SK-N-SH treated with all-trans-retinoic acid at 6 μM for 48 hours (cell line): ENCODE measurements around the gene DCDC2.

Experiments used
- ATAC-seq: fragments of 200-7000 bp; cut with Tn5 transposase; 3 replicates; pipeline ENCODE4 v1.9.1; 2020; ENCODE audit warnings: mild to moderate bottlenecking, moderate library complexity
- ARNTL ChIP-seq: fragments of 450-650 bp; formaldehyde crosslinking; IDR thresholded peaks from 2 replicates; pipeline ENCODE4 v1.5.0; 2020; ENCODE audit warnings: low read depth, mild to moderate bottlenecking, moderate library complexity, borderline replicate concordance
- BACH2 ChIP-seq: fragments of 250-450 bp; sonication (Bioruptor Pico); IDR thresholded peaks from 2 replicates; pipeline ENCODE4 v1.9.0; 2021; ENCODE audit warnings: mild to moderate bottlenecking, borderline replicate concordance
- CSDC2 ChIP-seq: fragments of 250-450 bp; sonication (Bioruptor Pico); IDR thresholded peaks from 2 replicates; pipeline ENCODE4 v1.5.0; 2020; ENCODE audit warnings: mild to moderate bottlenecking, moderate library complexity
- ESRRG ChIP-seq: fragments of 250-450 bp; sonication (Bioruptor Pico); IDR thresholded peaks from 2 replicates; pipeline ENCODE4 v1.6.1; 2021; ENCODE audit warnings: mild to moderate bottlenecking
- GLIS3 ChIP-seq: fragments of 250-450 bp; sonication (Bioruptor Pico); IDR thresholded peaks from 2 replicates; pipeline ENCODE4 v1.5.0; 2020; ENCODE audit warnings: mild to moderate bottlenecking, moderate library complexity
- OSR1 ChIP-seq: fragments of 250-450 bp; sonication (Bioruptor Pico); IDR thresholded peaks from 2 replicates; pipeline ENCODE4 v1.8.0; 2022; ENCODE audit warnings: moderate library complexity, mild to moderate bottlenecking, inconsistent platforms
- RARB ChIP-seq: fragments of 250-450 bp; sonication (Bioruptor Pico); IDR thresholded peaks from 2 replicates; pipeline ENCODE4 v1.8.0; 2021; ENCODE audit warnings: mild to moderate bottlenecking, moderate library complexity
- SNAI2 ChIP-seq: fragments of 250-450 bp; sonication (Bioruptor Pico); IDR thresholded peaks from 2 replicates; pipeline ENCODE4 v1.5.0; 2020; ENCODE audit warnings: mild to moderate bottlenecking, moderate library complexity
- TCF4 ChIP-seq: fragments of 250-450 bp; sonication (Bioruptor Pico); IDR thresholded peaks from 2 replicates; pipeline ENCODE4 v1.8.0; 2021; ENCODE audit warnings: mild to moderate bottlenecking, moderate library complexity, borderline replicate concordance
- TOX ChIP-seq: fragments of 250-450 bp; sonication (Bioruptor Pico); IDR thresholded peaks from 2 replicates; pipeline ENCODE4 v1.8.0; 2021; ENCODE audit warnings: mild to moderate bottlenecking, moderate library complexity, borderline replicate concordance
- ZC3H10 ChIP-seq: fragments of 250-450 bp; sonication (Bioruptor Pico); IDR thresholded peaks from 2 replicates; pipeline ENCODE4 v1.5.1; 2021; ENCODE audit warnings: mild to moderate bottlenecking, moderate library complexity
- ZFP3 ChIP-seq: fragments of 250-450 bp; sonication (Bioruptor Pico); IDR thresholded peaks from 2 replicates; pipeline ENCODE4 v1.5.0; 2020; ENCODE audit warnings: mild to moderate bottlenecking, moderate library complexity
- ZFP30 ChIP-seq: fragments of 450-650 bp; formaldehyde crosslinking; IDR thresholded peaks from 2 replicates; pipeline ENCODE4 v1.5.0; 2022; ENCODE audit warnings: mild to moderate bottlenecking, moderate library complexity
- ZNF565 ChIP-seq: fragments of 450-650 bp; formaldehyde crosslinking; conservative IDR thresholded peaks from 2 replicates; pipeline ENCODE4 v1.5.0; 2020; ENCODE audit warnings: low read depth, mild to moderate bottlenecking, moderate library complexity
- ZNF70 ChIP-seq: fragments of 450-650 bp; formaldehyde crosslinking; IDR thresholded peaks from 2 replicates; pipeline ENCODE4 v1.5.0; 2020; ENCODE audit warnings: mild to moderate bottlenecking, moderate library complexity
- ZNF8 ChIP-seq: fragments of 450-650 bp; formaldehyde crosslinking; IDR thresholded peaks from 2 replicates; pipeline ENCODE4 v1.5.0; 2020; ENCODE audit warnings: mild to moderate bottlenecking, moderate library complexity
- TF ChIP-seq, protein P1 (sequence below): fragments of 250-450 bp; sonication (Bioruptor Pico); IDR thresholded peaks from 2 replicates; pipeline ENCODE4 v1.5.1; 2021; ENCODE audit warnings: mild to moderate bottlenecking, moderate library complexity
- TF ChIP-seq, protein P2 (sequence below): fragments of 250-450 bp; sonication (Bioruptor Pico); IDR thresholded peaks from 2 replicates; pipeline ENCODE4 v1.8.0; 2021; ENCODE audit warnings: low read depth, mild to moderate bottlenecking, moderate library complexity, borderline replicate concordance
- TF ChIP-seq, protein P3 (sequence below): fragments of 250-450 bp; sonication (Bioruptor Pico); IDR thresholded peaks from 2 replicates; pipeline ENCODE4 v1.8.0; 2020; ENCODE audit warnings: mild to moderate bottlenecking, moderate library complexity, borderline replicate concordance
- TF ChIP-seq, protein P4 (sequence below): fragments of 250-450 bp; sonication (Bioruptor Pico); IDR thresholded peaks from 2 replicates; pipeline ENCODE4 v1.5.0; 2020; ENCODE audit warnings: mild to moderate bottlenecking, moderate library complexity
- TF ChIP-seq, protein P5 (sequence below): fragments of 250-450 bp; sonication (Bioruptor Pico); IDR thresholded peaks from 2 replicates; pipeline ENCODE4 v1.5.1; 2020; ENCODE audit warnings: low read depth, mild to moderate bottlenecking, moderate library complexity

Gene DCDC2

DNA sequence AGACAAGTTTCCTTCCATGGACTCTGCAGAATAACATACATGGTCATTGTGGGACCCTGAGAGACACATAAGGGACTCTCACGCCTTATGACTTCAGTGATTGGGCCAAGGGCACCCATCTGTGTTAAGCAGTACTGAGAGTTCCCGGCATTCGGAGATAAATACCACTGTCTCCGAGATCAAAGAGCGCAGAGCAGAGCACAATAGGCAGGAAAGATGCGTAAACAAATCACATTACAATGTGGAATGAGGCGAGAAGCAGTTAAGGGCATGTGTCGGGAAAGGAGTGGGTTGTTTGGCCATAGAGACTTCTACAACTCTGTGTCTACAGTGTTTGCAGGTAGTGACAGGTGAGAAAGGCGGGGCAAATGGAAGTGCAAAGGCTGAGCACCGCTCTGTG lies 174.3 kb downstream of the DCDC2 start:
- ATAC-seq, result no peak
- TF ChIP-seq, protein P1, sequence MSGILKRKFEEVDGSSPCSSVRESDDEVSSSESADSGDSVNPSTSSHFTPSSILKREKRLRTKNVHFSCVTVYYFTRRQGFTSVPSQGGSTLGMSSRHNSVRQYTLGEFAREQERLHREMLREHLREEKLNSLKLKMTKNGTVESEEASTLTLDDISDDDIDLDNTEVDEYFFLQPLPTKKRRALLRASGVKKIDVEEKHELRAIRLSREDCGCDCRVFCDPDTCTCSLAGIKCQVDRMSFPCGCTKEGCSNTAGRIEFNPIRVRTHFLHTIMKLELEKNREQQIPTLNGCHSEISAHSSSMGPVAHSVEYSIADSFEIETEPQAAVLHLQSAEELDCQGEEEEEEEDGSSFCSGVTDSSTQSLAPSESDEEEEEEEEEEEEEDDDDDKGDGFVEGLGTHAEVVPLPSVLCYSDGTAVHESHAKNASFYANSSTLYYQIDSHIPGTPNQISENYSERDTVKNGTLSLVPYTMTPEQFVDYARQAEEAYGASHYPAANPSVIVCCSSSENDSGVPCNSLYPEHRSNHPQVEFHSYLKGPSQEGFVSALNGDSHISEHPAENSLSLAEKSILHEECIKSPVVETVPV (CRISPR knock-in tag), result no peak
- TF ChIP-seq, protein P2, sequence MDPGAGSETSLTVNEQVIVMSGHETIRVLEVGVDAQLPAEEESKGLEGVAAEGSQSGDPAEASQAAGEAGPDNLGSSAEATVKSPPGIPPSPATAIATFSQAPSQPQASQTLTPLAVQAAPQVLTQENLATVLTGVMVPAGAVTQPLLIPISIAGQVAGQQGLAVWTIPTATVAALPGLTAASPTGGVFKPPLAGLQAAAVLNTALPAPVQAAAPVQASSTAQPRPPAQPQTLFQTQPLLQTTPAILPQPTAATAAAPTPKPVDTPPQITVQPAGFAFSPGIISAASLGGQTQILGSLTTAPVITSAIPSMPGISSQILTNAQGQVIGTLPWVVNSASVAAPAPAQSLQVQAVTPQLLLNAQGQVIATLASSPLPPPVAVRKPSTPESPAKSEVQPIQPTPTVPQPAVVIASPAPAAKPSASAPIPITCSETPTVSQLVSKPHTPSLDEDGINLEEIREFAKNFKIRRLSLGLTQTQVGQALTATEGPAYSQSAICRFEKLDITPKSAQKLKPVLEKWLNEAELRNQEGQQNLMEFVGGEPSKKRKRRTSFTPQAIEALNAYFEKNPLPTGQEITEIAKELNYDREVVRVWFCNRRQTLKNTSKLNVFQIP (CRISPR knock-in tag), result no peak
- no peak for TF ChIP-seq ZFP3
- TF ChIP-seq CSDC2 (CRISPR knock-in tag), result no peak
- no peak for TF ChIP-seq GLIS3 (CRISPR knock-in tag)
- TF ChIP-seq ZNF565 (CRISPR knock-in tag), result no peak
- TF ChIP-seq RARB, result no peak
- no peak for TF ChIP-seq TOX (CRISPR knock-in tag)
- no peak for TF ChIP-seq ZNF70
- TF ChIP-seq TCF4 (CRISPR knock-in tag), result no peak
- no peak for TF ChIP-seq ARNTL (CRISPR knock-in tag)
- TF ChIP-seq, protein P3, sequence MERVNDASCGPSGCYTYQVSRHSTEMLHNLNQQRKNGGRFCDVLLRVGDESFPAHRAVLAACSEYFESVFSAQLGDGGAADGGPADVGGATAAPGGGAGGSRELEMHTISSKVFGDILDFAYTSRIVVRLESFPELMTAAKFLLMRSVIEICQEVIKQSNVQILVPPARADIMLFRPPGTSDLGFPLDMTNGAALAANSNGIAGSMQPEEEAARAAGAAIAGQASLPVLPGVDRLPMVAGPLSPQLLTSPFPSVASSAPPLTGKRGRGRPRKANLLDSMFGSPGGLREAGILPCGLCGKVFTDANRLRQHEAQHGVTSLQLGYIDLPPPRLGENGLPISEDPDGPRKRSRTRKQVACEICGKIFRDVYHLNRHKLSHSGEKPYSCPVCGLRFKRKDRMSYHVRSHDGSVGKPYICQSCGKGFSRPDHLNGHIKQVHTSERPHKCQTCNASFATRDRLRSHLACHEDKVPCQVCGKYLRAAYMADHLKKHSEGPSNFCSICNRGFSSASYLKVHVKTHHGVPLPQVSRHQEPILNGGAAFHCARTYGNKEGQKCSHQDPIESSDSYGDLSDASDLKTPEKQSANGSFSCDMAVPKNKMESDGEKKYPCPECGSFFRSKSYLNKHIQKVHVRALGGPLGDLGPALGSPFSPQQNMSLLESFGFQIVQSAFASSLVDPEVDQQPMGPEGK (CRISPR knock-in tag), result no peak
- no peak for TF ChIP-seq OSR1
- TF ChIP-seq, protein P4, sequence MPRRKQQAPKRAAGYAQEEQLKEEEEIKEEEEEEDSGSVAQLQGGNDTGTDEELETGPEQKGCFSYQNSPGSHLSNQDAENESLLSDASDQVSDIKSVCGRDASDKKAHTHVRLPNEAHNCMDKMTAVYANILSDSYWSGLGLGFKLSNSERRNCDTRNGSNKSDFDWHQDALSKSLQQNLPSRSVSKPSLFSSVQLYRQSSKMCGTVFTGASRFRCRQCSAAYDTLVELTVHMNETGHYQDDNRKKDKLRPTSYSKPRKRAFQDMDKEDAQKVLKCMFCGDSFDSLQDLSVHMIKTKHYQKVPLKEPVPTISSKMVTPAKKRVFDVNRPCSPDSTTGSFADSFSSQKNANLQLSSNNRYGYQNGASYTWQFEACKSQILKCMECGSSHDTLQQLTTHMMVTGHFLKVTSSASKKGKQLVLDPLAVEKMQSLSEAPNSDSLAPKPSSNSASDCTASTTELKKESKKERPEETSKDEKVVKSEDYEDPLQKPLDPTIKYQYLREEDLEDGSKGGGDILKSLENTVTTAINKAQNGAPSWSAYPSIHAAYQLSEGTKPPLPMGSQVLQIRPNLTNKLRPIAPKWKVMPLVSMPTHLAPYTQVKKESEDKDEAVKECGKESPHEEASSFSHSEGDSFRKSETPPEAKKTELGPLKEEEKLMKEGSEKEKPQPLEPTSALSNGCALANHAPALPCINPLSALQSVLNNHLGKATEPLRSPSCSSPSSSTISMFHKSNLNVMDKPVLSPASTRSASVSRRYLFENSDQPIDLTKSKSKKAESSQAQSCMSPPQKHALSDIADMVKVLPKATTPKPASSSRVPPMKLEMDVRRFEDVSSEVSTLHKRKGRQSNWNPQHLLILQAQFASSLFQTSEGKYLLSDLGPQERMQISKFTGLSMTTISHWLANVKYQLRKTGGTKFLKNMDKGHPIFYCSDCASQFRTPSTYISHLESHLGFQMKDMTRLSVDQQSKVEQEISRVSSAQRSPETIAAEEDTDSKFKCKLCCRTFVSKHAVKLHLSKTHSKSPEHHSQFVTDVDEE (CRISPR knock-in tag), result no peak
- no peak for TF ChIP-seq ZC3H10 (CRISPR knock-in tag)
- TF ChIP-seq, protein P5, sequence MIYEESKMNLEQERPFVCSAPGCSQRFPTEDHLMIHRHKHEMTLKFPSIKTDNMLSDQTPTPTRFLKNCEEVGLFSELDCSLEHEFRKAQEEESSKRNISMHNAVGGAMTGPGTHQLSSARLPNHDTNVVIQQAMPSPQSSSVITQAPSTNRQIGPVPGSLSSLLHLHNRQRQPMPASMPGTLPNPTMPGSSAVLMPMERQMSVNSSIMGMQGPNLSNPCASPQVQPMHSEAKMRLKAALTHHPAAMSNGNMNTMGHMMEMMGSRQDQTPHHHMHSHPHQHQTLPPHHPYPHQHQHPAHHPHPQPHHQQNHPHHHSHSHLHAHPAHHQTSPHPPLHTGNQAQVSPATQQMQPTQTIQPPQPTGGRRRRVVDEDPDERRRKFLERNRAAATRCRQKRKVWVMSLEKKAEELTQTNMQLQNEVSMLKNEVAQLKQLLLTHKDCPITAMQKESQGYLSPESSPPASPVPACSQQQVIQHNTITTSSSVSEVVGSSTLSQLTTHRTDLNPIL (CRISPR knock-in tag), result no peak
- no peak for TF ChIP-seq ZNF8 (CRISPR knock-in tag)
- TF ChIP-seq BACH2, result no peak

DNA sequence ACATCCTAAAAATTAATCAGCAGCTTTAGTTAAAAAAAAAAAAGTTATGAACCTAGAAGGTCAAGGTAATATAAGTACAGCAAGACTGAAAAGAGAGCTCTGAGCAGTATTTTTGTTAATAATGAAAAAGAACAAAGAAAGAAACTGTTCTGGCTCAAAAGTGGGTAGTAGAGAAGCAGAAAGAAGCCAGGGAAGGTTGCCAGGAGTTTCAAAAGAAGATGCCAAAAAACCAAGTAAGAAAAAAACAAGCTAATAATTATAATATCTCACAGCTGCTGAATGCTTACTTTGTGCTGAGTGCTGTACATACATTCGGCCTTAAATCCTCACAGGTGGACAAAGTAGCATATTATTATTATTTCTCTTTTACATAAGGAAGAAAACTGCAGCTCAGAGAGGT lies 200.0 kb downstream of the DCDC2 start:
- no peak for ATAC-seq
- TF ChIP-seq, protein P4 (CRISPR knock-in tag), result no peak
- TF ChIP-seq, protein P3 (CRISPR knock-in tag), result no peak
- no peak for TF ChIP-seq OSR1
- no peak for TF ChIP-seq ZFP30 (CRISPR knock-in tag)
- no peak for TF ChIP-seq ZC3H10 (CRISPR knock-in tag)
- no peak for TF ChIP-seq GLIS3 (CRISPR knock-in tag)
- no peak for TF ChIP-seq CSDC2 (CRISPR knock-in tag)
- TF ChIP-seq SNAI2 (CRISPR knock-in tag), result no peak
- TF ChIP-seq, protein P1 (CRISPR knock-in tag), result no peak
- TF ChIP-seq BACH2, result no peak
- no peak for TF ChIP-seq RARB
- no peak for TF ChIP-seq ARNTL (CRISPR knock-in tag)
- no peak for TF ChIP-seq ZNF565 (CRISPR knock-in tag)
- TF ChIP-seq, protein P5 (CRISPR knock-in tag), result no peak
- TF ChIP-seq ZFP3, result no peak
- no peak for TF ChIP-seq TCF4 (CRISPR knock-in tag)
- no peak for TF ChIP-seq TOX (CRISPR knock-in tag)
- no peak for TF ChIP-seq ESRRG
- no peak for TF ChIP-seq ZNF70
